ENCODE measurements around the gene C5orf52.

GRCh38 chr5:157721159-157721558 is 49.8 kb downstream of the C5orf52 start:
- TF ChIP-seq CTCF (IDR thresholded peaks at IDR 0.05; ENCODE audit: poor library complexity) (no peak), EZH2 (IDR thresholded peaks at IDR 0.05; ENCODE audit: borderline replicate concordance) (no peak), EZH2phosphoT487 (IDR thresholded peaks at IDR 0.05; ENCODE audit: low read depth, severe bottlenecking, unreplicated experiment) (no peak)

Measured in hepatocyte (in vitro differentiated cells).